Urothelium cell line (cell line): ENCODE measurements around the gene SH3PXD2A.
"Not testable (repeated sequence)": the region's sequence is repeated elsewhere in the genome, so short reads cannot be mapped to it uniquely, and the experiment has no call there.

Experiments used
- DNase-seq: peaks from one replicate; pipeline ENCODE4 v3.0.0; 2011; ENCODE audit warnings: low spot score, mixed read lengths
- FAIRE-seq: peaks from 2 replicates; lab custom pipeline; 2011; peaks lifted over from hg19 to GRCh38; lab: Jason Lieb, UNC

SH3PXD2A gene

DNA sequence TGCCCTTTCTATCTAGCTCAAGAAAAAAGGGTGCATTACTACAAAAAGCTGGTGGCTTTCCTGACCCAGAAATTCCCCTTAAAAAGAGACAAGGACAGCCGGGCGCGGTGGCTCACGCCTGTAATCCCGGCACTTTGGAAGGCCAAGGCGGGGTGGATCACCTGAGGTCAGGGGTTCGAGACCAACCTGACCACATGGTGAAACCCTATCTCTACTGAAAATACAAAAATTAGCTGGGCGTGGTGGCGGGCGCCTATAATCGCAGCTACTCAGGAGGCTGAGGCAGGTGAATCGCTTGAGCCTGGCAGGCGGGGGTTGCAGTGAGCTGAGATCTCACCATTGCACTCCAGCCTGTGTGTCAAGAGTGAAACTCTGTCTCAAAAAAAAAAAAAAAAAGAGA, 82.5 kb downstream of the SH3PXD2A start:
- not testable (repeated sequence) for DNase-seq, FAIRE-seq

DNA sequence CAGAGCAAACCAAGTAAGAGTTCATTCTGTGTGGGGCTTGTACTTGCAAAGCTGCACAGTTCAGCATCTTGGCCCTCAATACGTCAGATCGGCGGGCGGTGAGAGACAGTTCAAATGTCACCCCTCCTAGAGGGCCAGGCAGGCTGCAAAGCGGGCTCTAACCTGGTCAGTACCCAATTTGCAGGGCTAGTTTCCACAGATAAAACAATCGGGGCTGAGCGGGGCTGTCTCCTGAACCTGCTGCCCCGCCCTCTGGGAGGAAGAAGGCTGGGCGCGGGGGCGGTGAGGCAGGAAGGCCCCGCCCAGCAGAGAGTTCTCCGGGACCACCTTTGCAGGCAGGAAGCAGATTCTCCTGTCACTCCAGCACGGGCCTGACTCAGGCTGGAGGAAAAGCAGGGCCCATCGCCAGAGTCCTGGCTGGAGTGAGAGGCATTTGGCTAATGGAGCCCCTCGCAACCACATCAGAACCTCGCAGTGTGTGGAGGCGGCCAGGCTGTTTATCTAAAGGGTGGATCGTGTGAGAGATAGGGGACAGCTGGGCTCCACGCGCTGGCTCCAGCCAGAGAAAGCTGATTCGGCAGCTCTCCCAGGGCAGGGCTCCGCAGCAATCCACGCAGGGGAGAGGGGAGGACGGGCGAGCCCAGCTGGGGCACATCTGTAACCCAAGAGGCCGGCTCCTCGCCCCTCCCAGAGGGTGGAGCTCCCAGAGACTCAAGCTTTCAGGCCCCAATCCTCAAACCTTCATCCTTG, 83.1 kb downstream of the SH3PXD2A start:
- peak; percentile 85 for DNase-seq
- FAIRE-seq: no peak

DNA sequence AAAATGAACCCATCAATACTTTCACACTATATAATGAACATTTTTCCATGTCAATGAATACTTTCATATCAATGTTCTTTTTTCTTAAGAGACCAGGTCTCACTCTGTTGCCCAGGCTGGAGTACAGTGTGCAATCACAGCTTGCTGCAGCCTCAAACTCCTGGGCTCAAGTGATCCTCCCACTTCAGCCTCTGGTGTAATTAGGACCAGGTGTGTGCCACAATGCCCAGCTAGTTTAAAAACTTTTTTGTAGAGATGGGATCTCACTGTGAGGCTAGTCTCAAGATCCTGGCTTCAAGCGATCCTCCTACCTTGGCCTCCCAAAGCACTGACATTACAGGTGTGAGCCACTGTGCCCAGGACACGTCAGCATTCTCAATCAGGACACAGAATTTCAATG, 85.2 kb downstream of the SH3PXD2A start:
- FAIRE-seq: no peak
- no peak for DNase-seq

DNA sequence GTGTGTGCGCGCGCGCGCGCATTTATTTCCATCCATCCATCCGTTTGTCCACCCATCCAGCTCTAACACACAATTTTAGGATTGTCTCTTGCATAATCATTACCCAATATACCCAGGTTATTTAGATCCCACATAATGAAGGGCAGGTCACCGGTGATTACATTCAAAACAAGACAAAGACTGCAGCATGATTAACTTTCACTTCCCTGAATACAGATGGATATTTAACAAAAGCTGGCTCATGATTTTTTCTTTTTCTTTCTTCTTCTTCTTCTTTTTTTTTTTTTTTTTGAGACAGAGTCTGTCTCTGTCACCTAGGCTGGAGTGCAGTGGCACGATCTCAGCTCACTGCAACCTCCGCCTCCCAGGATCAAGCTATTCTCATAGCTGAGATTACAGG, 86.2 kb downstream of the SH3PXD2A start:
- no peak for DNase-seq
- FAIRE-seq: no peak

DNA sequence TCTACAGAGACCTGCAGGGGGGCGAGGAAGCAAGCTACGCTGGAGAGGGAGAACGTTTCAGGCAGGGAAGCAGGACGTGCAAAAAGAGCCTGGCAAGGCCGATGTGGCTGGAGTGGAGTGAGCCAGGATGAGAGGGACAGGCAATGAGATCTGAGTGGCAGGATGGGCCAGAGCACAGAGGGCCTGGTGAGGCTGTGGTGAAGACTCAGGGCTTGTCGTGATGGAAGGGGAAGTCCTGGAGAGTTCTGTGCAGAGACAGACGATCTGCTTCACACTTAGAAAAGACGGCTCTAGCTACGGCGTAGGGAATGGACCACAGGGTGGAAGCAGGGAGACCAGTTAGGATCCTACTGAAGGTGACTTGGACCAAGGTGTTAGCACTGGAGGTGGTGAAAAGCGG, 87.0 kb downstream of the SH3PXD2A start:
- FAIRE-seq (no peak), DNase-seq (no peak)

DNA sequence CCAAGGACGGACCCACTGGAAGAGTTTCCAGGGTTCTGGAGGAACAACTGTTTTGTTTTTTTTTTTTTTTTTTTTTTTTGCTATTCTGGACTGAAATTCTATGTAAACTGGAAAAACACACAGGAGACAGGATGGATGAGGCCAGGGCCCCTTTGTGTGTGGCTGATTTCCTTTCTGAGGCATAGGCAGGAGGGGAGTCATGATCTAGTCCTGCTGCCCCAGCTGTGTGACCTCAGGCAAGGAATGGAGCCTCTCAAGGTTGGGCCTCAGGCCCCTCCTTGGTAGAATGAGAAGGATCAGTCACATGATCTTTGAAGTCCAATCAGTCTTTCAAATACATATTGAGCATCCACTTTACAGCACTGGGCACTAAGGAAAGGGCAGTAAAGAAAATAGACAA, 87.6 kb downstream of the SH3PXD2A start:
- FAIRE-seq: no peak
- DNase-seq: no peak

DNA sequence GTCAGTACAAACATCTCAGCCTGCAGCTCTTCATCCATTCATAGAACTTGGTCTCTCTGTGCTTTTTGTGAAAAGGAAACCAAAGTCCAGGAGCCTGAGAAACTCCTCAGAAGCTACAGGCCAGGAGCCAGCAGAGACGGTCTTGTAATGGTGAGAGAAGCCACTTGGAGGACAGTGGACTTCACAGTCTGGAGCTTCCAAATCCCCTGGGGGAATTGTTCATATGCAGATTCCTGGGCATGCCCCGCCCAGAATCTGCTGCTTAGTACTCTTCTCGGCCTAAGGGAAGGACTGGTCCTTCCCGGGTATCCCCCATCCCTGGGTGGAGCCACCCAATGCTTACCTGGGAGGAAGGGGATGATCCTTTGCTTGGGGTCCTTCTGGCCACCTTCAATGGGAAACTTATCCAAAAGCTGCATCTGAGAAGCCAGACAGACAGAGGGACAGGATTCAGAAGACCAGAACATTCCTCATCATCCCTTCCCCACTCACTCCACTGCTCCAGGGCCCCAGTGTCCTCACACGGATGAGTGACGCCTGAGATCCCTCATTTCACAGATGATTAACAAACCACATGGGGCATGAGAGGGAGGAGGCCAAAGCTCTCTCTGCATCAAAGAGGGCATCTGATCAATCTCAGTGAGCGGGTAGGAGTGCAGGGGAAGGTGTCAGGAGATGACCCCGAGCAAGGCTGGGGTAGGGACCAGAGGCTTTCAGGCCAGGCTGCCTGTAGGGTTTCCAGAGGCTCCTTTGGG, 88.4 kb downstream of the SH3PXD2A start:
- FAIRE-seq (no peak), DNase-seq (no peak)

DNA sequence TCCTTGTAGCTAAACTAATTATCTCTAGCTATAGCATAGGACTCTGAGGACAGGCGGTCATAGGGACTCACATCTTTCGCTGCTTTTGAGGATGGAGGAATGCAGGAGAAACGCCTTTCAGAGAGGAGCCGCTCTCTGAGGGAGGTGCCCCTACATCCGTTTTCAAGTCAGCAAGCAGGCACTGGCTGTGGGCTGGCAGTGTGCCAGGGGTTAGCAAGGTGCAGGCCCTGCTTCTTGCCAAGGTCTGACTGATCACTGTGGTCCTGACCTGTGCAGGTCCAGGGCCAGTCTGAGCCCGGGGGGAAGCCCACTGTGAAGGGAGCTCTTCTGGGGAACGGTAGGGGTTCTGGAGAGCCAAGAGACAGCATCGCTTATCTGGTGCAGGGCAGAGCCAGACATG, 89.4 kb downstream of the SH3PXD2A start:
- FAIRE-seq (no peak), DNase-seq (peak; percentile 51)

DNA sequence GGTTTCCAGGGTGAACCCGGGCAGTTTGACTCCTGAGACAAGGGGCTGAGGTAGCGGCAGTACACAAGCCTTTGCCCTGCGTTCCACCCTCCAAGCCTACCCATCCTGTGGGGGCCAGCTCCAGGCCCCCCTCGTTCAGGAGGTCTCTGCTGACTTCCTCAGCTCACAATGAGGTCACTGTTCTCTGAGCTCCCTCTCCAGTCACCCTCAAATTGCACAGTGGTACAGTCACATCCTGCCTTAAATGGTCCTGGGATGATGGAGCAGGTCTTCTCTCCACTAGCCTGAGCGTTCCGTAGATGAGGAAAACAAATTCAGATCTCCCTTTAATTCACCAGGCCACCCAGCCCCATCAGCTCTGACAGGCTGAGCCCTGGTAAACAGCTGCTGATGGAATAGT, 90.2 kb downstream of the SH3PXD2A start:
- FAIRE-seq (peak; percentile 35), DNase-seq (peak; percentile 69)

DNA sequence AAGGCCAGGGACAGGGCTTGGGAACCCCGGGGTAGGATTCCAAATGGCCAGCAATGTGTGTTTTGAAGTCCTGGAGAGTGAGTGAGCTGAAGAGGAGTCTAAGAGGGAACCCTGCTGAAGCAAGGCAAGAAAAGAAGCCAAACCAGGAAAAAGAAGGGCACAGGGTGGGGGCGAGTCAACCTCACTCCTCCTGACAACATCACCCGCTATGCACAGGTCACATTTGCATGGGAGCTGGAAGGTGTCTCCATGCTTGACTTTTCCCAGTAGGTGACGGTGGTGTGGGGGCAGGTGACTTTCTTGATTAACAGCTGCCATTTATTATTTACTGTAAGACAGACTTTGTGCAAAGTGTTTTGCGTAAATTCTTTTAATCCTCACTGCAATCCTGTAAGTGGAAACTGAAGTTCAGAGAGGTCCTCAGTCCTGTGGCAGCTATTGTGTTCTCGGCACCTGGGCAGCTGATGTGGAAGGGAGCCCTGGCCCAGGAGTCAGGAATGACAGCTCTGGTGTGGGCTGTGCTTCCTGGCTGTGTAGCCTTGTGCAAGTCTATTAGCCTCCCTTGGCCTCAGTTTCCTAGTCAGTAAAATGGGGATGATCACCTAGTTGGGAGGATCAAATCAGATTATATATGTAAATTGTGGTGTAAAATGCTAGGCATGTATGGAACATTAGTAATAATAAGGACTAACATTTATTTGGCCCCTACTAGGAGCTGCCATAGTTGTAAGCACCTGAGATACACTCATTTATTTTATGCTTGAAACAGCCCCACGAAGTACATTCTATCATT, 90.9 kb downstream of the SH3PXD2A start:
- DNase-seq (no peak), FAIRE-seq (no peak)

DNA sequence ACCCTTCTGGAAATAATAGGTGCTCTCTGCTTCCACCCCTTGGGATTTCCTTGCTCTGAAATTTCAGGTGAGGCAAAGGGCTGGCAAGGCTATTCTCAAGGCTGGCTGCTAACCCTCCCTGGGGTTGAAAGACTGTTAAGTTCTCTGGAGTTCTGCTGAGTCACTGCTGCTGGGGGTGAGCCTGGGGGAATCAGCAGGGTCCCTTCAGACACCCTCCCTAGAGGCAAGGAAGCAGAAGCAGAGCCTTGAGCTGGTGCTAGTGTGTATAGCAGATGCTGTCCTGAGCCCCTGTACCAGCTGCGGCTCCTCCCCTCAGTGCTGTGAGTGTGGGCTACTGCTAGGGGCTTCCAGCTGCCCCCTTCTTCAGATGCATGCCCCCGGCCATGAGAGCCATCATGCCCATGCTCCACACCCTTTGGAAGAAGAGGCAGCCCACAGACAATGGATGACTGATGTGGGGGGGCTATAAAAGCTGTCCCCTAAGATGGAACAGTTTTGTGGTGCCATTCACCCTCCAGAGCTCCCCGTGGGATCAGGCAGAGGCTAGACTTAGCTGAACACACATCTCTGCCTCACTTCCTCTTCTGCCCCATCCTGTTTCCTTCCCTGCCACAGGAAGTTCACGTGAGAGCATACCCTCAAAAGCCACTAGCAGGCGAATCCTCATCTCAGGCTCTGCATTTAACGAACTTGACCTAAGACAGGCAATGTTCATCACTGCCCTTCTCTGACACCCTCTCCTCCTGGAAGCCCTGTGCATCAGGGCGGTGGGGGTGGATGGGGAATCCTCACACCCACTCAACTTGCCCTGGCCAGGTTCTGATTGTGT, 91.8 kb downstream of the SH3PXD2A start:
- FAIRE-seq (no peak), DNase-seq (no peak)

DNA sequence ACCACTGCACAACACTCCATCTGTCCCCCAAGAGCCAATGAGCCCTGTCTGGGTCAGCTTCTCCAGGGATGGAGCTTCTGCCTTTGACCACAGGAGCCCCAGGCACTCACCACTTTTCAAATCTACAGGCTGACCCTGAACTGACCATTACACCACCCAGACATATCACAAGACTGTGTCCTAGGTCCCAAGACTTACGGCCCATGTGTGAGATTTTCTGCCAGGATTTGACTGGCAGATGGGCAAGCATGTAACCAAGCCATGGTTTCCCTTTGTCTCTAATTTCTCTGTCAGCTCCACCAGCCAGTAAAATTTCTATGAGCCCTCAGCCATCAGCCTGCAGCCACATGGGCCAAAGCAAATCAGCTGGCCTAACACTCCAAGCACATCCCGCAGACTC, 92.5 kb downstream of the SH3PXD2A start:
- DNase-seq (no peak), FAIRE-seq (no peak)

DNA sequence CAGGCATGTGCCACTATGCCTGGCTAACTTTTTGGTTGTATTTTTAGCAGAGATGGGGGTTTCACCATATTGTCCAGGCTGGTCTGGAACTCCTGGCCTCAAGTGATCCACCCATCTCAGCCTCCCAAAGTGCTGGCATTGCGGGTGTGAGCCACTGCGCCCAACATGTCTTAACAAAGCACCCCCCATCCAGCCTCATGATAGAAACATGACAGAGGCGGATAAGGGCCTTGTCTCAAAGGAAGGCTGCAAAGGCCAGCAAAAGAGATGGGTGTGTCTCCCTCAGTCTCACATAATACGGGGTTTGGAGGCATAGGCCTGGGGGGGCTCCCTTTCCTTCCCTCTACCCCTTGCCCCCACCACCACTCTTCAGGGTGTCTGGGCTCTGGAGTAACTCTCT, 93.2 kb downstream of the SH3PXD2A start:
- DNase-seq: no peak
- no peak for FAIRE-seq

DNA sequence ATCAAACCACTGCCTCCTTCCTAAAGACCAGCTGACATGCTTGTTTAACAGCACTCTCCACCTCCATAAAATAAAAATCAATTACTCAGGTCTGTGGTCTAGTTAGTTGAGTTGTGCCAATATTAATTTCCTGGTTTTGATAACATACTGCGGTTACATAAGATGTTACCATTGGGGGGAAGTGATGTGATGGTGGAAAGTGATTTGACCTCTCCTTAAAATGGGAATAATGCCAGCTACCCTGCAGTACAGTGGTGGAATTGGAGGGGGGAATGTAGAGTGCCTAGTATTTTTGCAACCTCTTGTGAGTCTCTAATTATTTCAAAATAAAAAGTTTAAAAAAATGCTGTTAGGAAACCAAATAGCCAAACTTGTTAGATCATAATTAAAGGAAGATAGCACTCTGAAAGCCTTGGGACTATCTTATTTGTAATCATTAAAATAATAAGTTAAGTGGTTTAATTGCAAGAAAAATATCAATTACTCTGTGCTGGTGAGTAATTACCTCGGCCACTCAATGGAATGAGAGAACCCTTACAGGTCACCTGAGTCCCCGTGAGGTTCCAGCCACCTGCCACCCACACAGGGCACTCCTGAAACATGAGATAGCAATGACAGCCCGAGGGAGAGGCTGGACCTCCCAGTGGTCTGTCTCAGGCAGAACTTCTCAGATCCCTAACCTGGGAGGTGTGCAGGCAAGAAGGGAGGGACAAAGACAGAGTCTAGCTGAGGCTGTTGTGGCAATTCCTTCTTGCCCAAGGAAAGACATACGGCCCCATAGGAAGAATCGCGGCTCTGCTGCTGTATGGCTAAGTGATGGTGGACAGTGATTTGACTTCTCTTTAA, 94.1 kb downstream of the SH3PXD2A start:
- DNase-seq (no peak), FAIRE-seq (no peak)

DNA sequence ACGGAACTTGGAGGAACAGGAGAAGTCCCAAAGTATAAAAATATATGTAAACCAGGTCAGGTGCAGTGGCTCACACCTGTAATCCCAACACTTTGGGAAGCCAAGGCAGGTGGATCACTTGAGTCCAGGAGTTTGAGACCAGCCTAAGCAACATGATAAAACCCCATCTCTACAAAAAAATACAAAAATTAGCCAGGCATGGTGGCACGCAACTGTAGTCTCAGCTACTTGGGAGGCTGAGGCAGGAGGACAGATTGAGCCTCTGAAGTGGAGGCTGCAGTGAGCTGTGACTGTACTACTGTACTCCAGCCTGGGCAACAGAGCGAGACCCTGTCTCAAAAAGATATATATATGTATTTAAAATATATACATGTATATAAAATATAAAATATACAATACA, 95.1 kb downstream of the SH3PXD2A start:
- not testable (repeated sequence) for FAIRE-seq, DNase-seq

DNA sequence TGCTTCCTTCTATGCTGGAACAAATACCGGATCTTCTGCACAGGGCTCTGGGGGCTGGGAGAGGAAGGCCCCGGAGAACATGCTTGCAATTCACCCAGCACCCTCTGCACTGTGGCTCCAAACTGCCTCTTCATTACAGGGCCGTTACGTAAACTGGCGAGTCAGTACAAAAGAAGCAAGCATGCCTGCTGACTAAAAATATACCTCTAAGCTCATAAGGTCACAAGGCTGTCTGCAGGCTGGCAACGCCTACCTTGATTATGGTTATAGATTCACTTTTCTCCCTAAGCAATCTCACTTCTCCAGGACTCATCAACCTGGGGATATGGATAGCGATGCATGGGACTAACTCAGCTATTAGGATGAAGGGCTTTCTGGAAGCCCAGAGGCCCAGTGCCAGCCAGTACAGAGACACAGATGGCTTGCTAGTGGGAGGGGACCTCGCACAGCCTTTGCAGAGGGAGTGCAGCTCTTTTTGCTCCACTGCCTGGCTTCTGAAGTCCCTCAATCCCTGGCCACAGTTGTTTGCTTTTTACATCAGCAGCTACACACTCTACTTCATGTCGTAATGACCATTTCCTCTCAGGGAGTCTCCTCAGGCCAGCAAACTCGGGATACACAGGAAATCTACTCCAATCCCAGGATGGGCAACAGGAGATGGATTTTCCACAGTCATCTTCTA, 96.1 kb downstream of the SH3PXD2A start:
- FAIRE-seq (no peak), DNase-seq (peak; percentile 48)

DNA sequence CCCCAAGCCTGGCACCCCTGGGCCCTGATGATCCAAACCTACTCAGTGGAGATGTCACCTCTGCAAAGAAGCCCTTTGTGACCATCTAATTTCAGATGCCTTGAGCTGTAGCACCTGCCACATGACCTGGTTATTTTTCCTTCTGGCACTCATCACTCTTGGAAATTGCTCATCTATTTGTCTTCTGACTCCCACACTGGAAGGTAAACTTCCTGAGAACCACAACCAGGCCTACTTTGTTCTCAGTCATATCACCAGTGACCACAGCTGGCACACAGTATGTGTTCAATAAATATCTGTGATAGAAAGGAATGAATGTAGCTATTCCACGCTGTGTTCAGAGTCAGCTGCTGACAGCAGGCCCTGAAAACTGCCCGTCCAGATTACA, 97.1 kb downstream of the SH3PXD2A start:
- FAIRE-seq: peak; percentile 79

DNA sequence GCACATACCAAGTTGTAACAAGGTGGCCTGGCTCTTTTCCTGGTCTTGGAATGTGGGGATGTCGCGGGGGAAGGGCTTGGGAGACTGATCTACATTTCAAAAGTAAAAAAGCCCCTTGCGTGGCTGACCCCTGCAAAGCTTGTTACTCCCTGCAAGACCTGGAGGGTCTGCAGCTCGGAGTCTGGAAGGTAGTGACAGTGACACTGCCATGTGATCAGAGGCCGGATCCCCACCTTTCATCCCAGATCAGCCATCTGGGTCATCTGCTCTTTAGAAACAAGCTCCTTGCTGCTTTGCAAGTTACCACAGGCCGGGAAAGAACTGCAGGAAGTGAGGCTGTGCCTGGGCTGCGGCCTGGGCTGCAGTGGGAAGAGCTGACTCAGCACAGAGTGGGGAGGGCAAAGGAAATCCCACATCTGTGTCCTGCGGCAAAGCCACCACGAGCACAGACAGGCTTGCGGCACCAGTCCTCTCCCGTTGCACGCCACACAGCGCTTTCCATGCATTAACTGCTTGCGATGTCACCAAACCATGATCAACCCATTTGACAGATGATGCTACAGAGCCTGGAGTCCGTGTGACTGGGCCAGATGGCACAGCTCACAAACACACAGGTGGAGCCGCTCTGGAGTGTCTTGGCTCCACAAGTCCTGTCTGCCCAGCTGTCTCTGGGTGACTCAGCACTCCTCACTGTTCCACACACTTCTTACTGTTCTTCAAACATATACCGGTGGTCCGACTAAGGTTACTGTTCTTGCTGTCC, 97.7 kb downstream of the SH3PXD2A start:
- peak; percentile 89 for FAIRE-seq
- peak; percentile 89 for DNase-seq

More for the DNA sequence above, 97.1 kb downstream of the SH3PXD2A start:
- DNase-seq: peak; percentile 53
